HG03378 (cell line): ENCODE results near the gene DNAJB12.
A peak's percentile ranks its signal among the peaks of the same experiment; 100 is the strongest.
"Not testable (repeated sequence)": the region's sequence is repeated elsewhere in the genome, so short reads cannot be mapped to it uniquely, and the experiment has no call there.

Experiments used
- ATAC-seq: cut with Tn5 transposase; IDR thresholded peaks from one replicate; pipeline ENCODE4 v1.9.1; 2021; ENCODE audit warnings: mild to moderate bottlenecking, moderate library complexity; ENCODE audit not compliant: unreplicated experiment

Gene DNAJB12

DNA sequence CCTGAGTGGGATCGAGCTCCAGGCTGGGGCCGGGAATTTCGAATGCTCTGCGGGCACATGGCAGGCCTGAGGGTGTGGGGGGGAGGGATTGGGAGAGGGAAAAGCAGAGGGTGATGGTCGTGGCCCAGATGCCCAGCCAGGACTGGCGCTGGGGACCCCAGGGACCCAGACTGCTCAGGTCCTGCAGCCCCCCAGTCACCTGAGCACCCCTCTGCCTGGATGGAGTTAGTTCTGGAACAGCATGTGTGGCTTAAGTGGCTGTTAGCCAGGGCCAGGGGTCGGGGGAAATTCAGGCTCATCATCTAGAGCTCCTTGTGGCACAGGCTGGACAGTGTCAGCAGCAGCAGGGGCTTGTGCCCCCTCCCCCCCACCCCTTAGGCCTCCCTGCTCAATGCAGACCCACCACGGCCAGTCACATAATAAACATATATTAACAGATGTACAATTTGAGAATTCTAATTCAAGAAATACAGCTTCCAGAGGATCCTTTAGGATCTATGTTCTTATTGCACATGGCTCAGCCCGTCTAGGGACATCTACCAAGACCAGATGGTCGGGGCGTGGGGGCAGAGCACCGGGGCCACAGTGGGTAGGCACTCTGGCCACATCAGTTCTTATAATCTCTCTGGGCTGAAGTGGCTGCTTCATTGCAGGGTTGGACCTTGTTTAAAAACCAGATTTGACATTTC, 22.2 kb downstream of the DNAJB12 start:
- no peak for ATAC-seq

- no peak for ATAC-seq
These were observed 22.9 kb downstream of the DNAJB12 start for GRCh38 chr10:72331575-72332422.

- ATAC-seq: no peak
These were observed 24.7 kb downstream of the DNAJB12 start for GRCh38 chr10:72330069-72330426.

DNA sequence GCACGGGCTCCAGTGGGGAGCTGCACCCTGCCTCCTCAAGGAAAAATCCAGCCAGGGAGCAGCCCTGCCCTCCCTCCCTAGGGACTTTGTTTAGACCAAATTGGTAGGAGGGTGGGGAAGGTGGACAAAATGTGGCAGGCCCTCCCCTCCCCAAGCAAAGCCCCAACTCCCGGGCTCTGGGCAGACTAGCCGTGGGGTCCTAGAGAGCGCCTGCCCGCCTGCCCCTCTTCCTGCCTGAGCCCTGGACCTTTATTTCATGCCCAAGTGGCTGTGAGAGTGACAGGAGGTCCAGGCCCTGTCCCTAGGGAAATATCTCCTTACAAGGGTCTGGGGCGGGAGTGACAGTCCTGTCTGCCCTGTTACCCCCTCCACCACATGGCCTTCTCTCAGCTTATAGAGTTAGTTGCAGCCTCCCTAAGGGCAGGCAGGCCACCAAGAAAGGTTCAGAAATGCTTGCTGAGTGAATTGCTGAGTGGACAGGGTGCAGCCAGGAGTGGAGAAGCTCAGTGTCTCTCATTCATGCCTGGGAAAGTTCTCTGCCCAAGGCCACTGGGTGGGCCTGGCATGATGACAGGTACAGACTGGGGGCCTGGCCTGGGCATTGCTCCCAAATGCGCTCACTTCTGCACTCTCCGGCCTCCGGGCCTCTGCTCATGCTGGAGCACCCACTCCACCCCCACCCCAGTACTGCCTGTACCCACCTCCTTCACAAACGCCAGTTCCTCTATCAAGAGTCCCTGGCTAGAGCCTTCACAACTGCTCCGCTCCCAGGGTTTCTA, 25.2 kb downstream of the DNAJB12 start:
- ATAC-seq: no peak

- ATAC-seq: no peak
These were observed 25.9 kb downstream of the DNAJB12 start for GRCh38 chr10:72328829-72329204.

GRCh38 chr10:72328045-72328828, 26.5 kb downstream of the DNAJB12 start:
- ATAC-seq: no peak

DNA sequence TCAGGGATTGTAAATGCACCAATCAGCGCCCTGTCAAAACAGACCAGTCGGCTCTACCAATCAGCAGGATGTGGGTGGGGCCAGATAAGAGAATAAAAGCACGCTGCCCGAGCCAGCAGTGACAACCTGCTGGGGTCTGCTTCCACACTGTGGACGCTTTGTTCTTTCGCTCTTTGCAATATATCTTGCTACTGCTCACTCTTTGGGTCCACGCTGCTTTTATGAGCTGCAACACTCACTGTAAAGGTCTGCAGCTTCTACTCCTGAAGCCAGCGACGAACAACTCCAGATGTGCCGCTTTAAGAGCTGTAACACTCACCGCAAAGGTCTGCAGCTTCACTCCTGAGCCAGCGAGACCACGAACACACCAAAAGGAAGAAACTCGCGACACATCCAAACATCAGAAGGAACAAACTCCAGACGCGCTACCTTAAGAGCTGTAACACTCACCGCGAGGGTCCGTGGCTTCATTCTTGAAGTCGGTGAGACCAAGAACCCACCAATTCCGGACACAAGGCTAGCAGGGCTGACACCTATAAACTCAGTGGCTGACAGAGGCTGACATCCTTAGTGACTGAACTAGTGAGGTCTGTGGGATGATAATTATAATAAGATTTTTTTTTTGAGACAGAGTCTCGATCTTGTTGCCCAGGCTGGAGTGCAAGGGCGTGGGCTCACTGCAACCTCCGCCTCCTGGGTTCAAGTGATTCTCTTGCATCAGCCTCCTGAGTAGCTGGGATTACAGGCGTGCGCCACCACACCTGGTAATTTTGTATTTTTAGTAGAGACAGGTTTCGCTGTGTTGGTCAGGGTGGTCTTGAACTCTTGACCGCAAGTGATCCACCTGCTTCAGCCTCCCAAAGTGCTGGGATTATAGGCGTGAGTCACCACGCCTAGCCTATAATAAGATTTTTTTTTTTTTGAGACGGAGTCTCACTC, 27.8 kb downstream of the DNAJB12 start:
- ATAC-seq: not testable (repeated sequence)

DNA sequence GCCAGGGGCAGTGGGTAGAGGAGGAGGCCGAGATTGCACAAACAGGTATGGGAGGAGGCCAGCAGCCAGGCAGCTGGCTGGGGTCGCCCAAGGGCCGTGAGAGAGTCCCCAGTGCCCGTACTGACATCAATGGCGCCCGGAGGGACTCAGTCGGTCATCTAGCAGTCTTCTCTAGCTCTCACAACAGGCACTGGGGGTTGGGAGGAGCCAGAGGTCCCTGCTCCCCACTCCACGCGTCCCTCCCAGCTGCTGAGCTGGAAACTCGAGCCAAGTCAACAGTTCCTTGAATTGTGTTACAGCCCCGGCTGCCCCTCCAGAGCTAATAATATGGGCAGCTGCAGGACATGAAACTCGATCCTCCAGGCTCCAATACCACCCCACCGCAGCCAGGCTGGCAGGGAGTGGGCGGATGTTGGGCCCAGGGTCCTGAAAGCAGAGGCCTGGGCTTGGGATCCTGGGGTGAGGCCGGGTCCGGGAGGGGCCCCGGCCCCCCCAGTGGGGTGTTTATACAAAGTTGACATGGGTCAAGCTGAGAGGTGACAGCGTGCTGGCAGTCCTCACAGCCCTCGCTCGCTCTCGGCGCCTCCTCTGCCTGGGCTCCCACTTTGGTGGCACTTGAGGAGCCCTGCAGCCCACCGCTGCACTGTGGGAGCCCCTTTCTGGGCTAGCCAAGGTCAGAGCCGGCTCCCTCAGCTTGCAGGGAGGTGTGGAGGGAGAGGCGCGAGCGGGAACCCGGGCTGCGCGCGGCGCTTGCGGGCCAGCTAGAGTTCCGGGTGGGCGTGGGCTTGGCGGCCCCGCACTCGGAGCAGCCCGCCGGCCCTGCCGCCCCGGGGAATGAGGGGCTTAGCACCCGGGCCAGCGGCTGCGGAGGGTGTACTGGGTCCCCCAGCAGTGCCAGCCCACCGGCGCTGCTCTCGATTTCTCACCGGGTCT, 29.2 kb downstream of the DNAJB12 start:
- not testable (repeated sequence) for ATAC-seq

DNA sequence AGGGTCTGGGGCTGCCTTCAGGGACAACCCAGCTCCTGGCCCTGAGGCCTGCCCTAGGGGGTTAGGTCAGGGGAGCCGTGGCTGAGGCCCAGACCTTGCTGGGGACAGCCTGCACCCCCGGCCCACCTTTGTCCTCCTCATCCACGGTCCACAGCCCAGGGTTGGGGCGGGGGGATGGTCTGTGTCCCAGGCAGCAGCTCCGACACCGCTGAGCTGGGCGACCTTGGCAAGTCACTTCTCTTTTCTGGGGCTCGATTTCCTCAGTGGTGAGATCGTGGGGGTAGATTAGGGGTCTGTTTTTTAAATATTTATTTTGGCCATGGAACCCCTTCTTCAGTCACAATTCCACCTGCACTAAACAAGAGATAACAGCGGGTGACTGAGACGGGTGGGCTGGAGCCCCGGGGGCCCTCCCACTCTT, 30.9 kb downstream of the DNAJB12 start:
- no peak for ATAC-seq

- ATAC-seq: no peak
These were observed 31.5 kb downstream of the DNAJB12 start for GRCh38 chr10:72323108-72323749.

GRCh38 chr10:72322280-72323058, 32.2 kb downstream of the DNAJB12 start:
- no peak for ATAC-seq

DNA sequence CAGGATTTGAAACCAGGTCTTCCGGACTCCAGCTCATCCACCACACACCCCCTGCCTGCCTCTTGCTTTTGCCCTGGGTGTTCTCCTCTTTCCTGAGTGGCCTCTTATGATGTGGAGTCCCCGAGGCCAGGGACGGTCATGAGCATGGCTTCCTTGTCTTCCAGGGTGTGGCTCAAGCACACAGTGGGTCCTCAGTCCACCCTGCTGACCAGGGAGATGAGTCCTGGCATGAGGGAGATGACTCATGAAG, 32.8 kb downstream of the DNAJB12 start:
- ATAC-seq: no peak

DNA sequence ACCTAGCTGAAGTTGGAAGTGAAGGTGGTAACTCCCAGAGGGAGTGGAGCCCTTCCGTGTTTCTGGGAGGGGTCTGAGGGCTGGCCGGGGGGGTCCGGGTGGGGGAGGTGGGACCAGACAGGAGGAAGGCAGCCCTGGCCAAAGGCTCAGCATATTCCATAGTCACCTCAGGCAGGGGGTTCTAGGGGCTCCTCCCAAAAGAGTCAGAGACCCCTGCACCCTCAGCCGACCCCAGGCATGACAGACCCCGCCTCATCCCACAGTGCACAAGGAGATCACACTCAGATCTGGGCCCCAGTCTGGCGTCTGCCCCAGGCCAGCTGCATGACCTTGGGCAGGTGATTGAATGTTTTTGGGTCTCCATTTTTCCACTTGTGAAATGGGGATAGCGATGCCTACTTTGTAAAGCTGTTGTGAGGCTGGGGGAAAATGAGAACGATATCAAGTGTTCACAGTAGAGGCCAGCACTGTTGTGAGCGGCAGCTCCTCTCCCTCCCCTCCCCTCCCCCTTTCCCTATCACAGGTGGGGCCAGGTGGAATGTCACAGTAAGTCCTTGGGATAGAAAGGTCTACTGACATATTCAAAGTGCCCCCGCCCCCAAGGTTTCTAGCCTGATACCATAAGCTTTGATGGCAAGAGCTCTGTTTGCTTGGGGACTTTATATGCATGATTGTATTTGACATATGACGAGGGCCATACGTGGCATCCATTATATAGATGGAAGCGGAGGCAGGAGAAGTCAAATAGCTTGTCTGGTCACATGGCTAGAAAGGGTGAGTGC, 33.3 kb downstream of the DNAJB12 start:
- ATAC-seq: no peak

GRCh38 chr10:72320676-72321247, 34.0 kb downstream of the DNAJB12 start:
- ATAC-seq: peak; percentile 77

DNA sequence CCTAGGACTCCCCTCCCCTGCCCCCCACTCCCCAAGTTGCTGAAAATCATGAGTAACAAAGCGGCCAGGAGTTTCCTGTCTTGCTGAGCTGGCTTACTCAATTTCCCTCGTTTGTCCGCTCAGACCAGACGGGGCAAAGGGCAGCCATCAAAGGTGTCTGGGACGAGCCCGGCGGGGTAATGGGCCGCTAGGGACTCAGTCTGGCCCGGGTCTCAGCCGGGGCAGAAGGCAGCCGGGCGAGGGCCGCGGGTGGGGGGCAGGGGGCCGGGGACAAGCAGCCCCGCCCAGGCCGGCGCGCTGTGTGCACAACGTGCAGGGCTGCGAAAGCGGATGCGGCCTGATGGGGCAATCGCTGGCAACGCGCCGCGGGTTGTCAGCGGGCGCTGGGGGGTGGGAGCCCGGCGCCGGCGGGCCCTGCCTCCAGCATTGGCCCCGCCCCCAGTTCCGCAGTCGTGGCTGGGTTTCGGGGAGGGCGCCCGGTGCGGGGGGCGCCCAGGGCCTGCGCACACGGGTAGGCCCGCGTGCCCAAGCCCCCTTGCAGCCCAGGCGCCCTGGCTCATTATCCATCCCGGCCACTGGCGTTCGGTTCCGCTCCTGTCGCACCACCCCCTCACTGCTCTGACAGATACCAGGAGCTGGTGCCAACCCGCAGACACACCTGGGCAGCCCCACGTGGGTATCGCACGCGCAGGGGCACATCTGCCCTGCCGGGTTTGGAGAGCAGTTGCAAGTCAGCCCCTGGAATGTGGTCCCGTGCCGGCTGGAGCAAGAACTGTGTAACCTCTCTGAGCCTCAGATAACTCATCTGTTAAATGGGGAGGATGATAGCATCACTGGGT, 35.1 kb downstream of the DNAJB12 start:
- peak; percentile 26 for ATAC-seq
